Measurements from ENCODE around the gene THBS4. TPM values are rescaled to one million over a fixed set of nuclear protein-coding genes. Genes with fewer than 3 reads are reported as not detected.

Gene THBS4
- total and polyA plus RNA-seq, 10 of the 15 experiments (the other 5 are each of a cell fraction or from before 2014, with no cell fraction given): 0.31 to 1.7 (median 0.75) TPM

DNA sequence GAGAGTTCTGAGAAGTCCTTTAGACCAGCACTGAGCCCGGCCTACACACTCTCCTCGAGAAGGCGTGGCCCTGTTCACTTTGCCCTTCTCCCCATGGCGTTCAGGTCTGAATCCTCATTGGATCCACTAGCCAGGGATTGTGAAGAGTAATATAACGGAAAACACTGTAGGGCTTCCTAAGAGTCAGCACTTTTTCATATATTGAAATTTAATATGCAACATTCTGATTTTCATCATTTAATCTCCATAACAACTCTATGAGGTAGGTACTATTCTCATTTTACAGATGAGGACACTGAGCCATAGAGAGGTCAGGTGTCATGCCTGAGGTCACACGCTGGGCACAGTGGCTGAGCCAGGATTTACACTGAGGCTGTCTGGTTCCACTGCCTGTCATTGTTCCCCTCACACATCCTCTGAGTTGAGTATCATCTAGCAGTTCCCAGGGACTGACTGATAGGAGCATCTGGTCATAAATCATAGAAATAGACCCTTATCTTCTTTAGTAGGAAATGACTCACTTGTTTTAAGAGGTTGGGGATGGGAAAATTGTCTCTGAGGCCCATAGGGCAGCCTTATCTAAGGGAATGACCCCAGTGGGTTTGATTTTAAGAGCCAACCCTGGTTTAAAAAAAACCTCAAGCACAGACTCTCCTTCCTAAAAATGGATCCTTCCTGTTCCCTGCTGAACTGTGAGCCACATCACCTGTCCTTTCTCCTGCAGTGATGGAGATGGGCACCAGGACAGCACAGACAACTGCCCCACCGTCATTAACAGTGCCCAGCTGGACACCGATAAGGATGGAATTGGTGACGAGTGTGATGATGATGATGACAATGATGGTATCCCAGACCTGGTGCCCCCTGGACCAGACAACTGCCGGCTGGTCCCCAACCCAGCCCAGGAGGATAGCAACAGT lies 41.2 kb downstream of the THBS4 start:
- intact Hi-C loops (cut with micrococcal nuclease; ENCODE audit: unreplicated experiment) (no loop called here), in situ Hi-C loops (cut with MboI) (loop anchor here (10.0 kb wide), 1 partner anchor 202 kb away; no protein-coding TSS in a partner anchor)
- no TSS peak for BruUV-seq (replicated peaks)
- H3K4me2 ChIP-seq (ENCODE audit: control insufficient read depth, insufficient read depth): no peak overlapping the region
- H4K20me1 ChIP-seq (ENCODE audit: control insufficient read depth, insufficient read depth): no peaks in the 10 kb centered on the region
- H2AFZ ChIP-seq (ENCODE audit: control insufficient read depth, low read depth, low read length): no peak overlapping the region
- FAIRE-seq (no peak), DNase-seq (ENCODE audit: low read depth, low spot score) (no peak), ATAC-seq (no peak)
- no peaks in the 10 kb centered on the region for H3K79me2 ChIP-seq (ENCODE audit: control insufficient read depth, insufficient read depth, low read length)
- no peak overlapping the region for H3K4me3 ChIP-seq
- ChIA-PET RAD21 (ENCODE audit: unreplicated experiment) (no interaction called here), SMC1A (ENCODE audit: uncharacterized antibody, unreplicated experiment) (no interaction called here), POLR2A (no interaction called here), CTCF (interaction anchor here (0.6 to 2.8 kb wide), 4 partner anchors 8 to 973 kb away, joined by 3 to 19 read pairs (median 4); no protein-coding TSS in a partner anchor)
- WGBS (ENCODE audit: insufficient coverage, insufficient replicate concordance, low lambda C conversion rate, missing lambda C conversion rate): 50% methylated on average over 10 of the region's 10 CpGs
- no peak for TF ChIP-seq CBFB (IDR thresholded peaks at IDR 0.05; ENCODE audit: low read depth)
- TF ChIP-seq KDM1A (IDR thresholded peaks at IDR 0.05; ENCODE audit: borderline replicate concordance): no peak
- TF ChIP-seq HDAC2 (IDR thresholded peaks at IDR 0.05): no peak
- no peak for TF ChIP-seq CEBPB (IDR thresholded peaks at IDR 0.05; ENCODE audit: borderline replicate concordance in 1 of 2, low read depth in 2 of 2, low read length in 2 of 2)
- TF ChIP-seq BACH1 (IDR thresholded peaks at IDR 0.05; ENCODE audit: borderline replicate concordance): no peak
- no peak for TF ChIP-seq CHD4 (IDR thresholded peaks at IDR 0.05)
- TF ChIP-seq MTA3 (IDR thresholded peaks at IDR 0.05; ENCODE audit: borderline replicate concordance, low read length): no peak
- TF ChIP-seq, protein P1, sequence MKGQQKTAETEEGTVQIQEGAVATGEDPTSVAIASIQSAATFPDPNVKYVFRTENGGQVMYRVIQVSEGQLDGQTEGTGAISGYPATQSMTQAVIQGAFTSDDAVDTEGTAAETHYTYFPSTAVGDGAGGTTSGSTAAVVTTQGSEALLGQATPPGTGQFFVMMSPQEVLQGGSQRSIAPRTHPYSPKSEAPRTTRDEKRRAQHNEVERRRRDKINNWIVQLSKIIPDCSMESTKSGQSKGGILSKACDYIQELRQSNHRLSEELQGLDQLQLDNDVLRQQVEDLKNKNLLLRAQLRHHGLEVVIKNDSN (IDR thresholded peaks at IDR 0.05; ENCODE audit: borderline replicate concordance, extremely low read length, insufficient read depth, low read depth, low read length): no peak
- TF ChIP-seq SIN3A (IDR thresholded peaks at IDR 0.05; ENCODE audit: low read depth, low read length): no peak
- no peak for TF ChIP-seq RELA (IDR thresholded peaks at IDR 0.05; ENCODE audit: borderline replicate concordance, partially characterized antibody)
- H3K36me3 ChIP-seq (ENCODE audit: control insufficient read depth in 2 of 2, insufficient read depth in 2 of 2, low read length in 1 of 2): no peaks in the 10 kb centered on the region
- H3K4me1 ChIP-seq (ENCODE audit: control insufficient read depth, insufficient read depth, low read length): no peaks in the 10 kb centered on the region
- H3K27me3 ChIP-seq (replicated peaks in 1 of 2; ENCODE audit: control insufficient read depth in 2 of 2, insufficient read depth in 2 of 2, low read length in 1 of 2): no peaks in the 10 kb centered on the region
- no peak overlapping the region for H3K9ac ChIP-seq (ENCODE audit: control insufficient read depth, insufficient read depth, low read length)
- no peak overlapping the region for H3K27ac ChIP-seq (ENCODE audit: control insufficient read depth, insufficient read depth)
- no peaks in the 10 kb centered on the region for H3K9me3 ChIP-seq (replicated peaks; ENCODE audit: control insufficient read depth, insufficient read depth, low read length)

All from GM12878 (cell line).